HCT116 (cell line): Measurements from ENCODE around the gene FRK.

ENCODE experiments used
- CEBPB ChIP-seq: IDR thresholded peaks from 2 replicates; pipeline ENCODE4 v1.6.1; 2012; ENCODE audit warnings: low read depth
- EZH2 ChIP-seq: fragments of 200-600 bp; sonication (generic); IDR thresholded peaks from 2 replicates; pipeline ENCODE4 v1.6.1; 2017; ENCODE audit warnings: antibody characterized with exemption, mixed run types
- EZH2phosphoT487 ChIP-seq: fragments of 200-600 bp; IDR thresholded peaks from 2 replicates; pipeline ENCODE4 v1.6.1; 2018; ENCODE audit warnings: antibody characterized with exemption, borderline replicate concordance
- POLR2A ChIP-seq: IDR thresholded peaks from 2 replicates; pipeline ENCODE4 v1.7.0; 2011; ENCODE audit warnings: borderline replicate concordance; ENCODE audit not compliant: insufficient read depth, insufficient read length; ENCODE audit errors: extremely low read depth
- POLR2AphosphoS5 ChIP-seq: IDR thresholded peaks from 2 replicates; pipeline ENCODE4 v1.6.1; 2011; ENCODE audit warnings: mild to moderate bottlenecking, low read depth, low read length, moderate library complexity
- SP1 ChIP-seq: IDR thresholded peaks from 2 replicates; pipeline ENCODE4 v1.6.1; 2012; ENCODE audit warnings: low read depth
- ZFX ChIP-seq: fragments of 450-650 bp; IDR thresholded peaks from 2 replicates; pipeline ENCODE4 v1.6.1; 2017
- TF ChIP-seq, protein P1 (sequence below), 3 experiments: fragments of 200-600 bp in 1 of 3; sonication (generic) in 1 of 3; IDR thresholded peaks in 2 of 3; conservative IDR thresholded peaks in 1 of 3; 2 replicates each; pipeline ENCODE4 v1.5.1; 2012 to 2017; ENCODE audit warnings: low read depth in 2 of 3, low read length in 2 of 3, antibody characterized with exemption in 1 of 3, borderline replicate concordance in 1 of 3, control low read depth in 1 of 3, mild to moderate bottlenecking in 1 of 3, mixed read lengths in 1 of 3, mixed run types in 1 of 3, moderate library complexity in 1 of 3; ENCODE audit not compliant: insufficient read depth in 1 of 3
- TF ChIP-seq, protein P2 (sequence below): IDR thresholded peaks from 2 replicates; pipeline ENCODE4 v1.6.1; 2012
- TF ChIP-seq, protein P3 (sequence below): IDR thresholded peaks from 2 replicates; pipeline ENCODE4 v1.6.1; 2011; ENCODE audit warnings: mild to moderate bottlenecking, low read length, moderate library complexity; ENCODE audit not compliant: insufficient replicate concordance; ENCODE audit errors: extremely low read depth
- TF ChIP-seq, protein P4 (sequence below): IDR thresholded peaks from 2 replicates; pipeline ENCODE4 v1.6.1; 2012; ENCODE audit warnings: low read depth

DNA sequence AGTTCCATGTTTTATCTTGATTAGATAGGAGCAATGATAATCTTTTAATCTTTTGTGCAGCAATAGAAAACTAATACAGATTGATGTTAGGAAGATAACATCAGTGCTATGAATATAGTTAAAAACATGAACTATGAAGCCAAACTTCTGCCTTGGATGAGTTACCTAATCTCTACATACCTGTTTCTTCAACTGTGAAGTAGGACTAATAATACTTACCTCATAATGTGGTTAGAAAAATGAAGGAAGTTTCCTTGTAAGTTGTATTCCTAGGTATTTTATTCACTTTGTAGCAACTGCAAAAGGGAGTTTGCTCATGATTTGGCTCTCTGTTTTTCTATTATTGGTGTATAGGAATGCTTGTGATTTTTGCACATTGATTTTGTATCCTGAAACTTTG, 111.9 kb downstream of the FRK start:
- TF ChIP-seq EZH2phosphoT487: no peak
- TF ChIP-seq, protein P1, sequence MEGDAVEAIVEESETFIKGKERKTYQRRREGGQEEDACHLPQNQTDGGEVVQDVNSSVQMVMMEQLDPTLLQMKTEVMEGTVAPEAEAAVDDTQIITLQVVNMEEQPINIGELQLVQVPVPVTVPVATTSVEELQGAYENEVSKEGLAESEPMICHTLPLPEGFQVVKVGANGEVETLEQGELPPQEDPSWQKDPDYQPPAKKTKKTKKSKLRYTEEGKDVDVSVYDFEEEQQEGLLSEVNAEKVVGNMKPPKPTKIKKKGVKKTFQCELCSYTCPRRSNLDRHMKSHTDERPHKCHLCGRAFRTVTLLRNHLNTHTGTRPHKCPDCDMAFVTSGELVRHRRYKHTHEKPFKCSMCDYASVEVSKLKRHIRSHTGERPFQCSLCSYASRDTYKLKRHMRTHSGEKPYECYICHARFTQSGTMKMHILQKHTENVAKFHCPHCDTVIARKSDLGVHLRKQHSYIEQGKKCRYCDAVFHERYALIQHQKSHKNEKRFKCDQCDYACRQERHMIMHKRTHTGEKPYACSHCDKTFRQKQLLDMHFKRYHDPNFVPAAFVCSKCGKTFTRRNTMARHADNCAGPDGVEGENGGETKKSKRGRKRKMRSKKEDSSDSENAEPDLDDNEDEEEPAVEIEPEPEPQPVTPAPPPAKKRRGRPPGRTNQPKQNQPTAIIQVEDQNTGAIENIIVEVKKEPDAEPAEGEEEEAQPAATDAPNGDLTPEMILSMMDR (IDR thresholded peaks at IDR 0.05 in 2 of 3, conservative IDR thresholded peaks at IDR 0.05 in 1 of 3; ENCODE audit: borderline replicate concordance in 1 of 3, insufficient read depth in 1 of 3, low read depth in 2 of 3, low read length in 2 of 3): no peak
- TF ChIP-seq, protein P2, sequence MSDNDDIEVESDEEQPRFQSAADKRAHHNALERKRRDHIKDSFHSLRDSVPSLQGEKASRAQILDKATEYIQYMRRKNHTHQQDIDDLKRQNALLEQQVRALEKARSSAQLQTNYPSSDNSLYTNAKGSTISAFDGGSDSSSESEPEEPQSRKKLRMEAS: no peak
- no peak for TF ChIP-seq POLR2AphosphoS5
- no peak for TF ChIP-seq EZH2
- TF ChIP-seq POLR2A: no peak
- TF ChIP-seq SP1: no peak
- TF ChIP-seq, protein P3, sequence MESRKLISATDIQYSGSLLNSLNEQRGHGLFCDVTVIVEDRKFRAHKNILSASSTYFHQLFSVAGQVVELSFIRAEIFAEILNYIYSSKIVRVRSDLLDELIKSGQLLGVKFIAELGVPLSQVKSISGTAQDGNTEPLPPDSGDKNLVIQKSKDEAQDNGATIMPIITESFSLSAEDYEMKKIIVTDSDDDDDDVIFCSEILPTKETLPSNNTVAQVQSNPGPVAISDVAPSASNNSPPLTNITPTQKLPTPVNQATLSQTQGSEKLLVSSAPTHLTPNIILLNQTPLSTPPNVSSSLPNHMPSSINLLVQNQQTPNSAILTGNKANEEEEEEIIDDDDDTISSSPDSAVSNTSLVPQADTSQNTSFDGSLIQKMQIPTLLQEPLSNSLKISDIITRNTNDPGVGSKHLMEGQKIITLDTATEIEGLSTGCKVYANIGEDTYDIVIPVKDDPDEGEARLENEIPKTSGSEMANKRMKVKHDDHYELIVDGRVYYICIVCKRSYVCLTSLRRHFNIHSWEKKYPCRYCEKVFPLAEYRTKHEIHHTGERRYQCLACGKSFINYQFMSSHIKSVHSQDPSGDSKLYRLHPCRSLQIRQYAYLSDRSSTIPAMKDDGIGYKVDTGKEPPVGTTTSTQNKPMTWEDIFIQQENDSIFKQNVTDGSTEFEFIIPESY: no peak
- TF ChIP-seq, protein P4, sequence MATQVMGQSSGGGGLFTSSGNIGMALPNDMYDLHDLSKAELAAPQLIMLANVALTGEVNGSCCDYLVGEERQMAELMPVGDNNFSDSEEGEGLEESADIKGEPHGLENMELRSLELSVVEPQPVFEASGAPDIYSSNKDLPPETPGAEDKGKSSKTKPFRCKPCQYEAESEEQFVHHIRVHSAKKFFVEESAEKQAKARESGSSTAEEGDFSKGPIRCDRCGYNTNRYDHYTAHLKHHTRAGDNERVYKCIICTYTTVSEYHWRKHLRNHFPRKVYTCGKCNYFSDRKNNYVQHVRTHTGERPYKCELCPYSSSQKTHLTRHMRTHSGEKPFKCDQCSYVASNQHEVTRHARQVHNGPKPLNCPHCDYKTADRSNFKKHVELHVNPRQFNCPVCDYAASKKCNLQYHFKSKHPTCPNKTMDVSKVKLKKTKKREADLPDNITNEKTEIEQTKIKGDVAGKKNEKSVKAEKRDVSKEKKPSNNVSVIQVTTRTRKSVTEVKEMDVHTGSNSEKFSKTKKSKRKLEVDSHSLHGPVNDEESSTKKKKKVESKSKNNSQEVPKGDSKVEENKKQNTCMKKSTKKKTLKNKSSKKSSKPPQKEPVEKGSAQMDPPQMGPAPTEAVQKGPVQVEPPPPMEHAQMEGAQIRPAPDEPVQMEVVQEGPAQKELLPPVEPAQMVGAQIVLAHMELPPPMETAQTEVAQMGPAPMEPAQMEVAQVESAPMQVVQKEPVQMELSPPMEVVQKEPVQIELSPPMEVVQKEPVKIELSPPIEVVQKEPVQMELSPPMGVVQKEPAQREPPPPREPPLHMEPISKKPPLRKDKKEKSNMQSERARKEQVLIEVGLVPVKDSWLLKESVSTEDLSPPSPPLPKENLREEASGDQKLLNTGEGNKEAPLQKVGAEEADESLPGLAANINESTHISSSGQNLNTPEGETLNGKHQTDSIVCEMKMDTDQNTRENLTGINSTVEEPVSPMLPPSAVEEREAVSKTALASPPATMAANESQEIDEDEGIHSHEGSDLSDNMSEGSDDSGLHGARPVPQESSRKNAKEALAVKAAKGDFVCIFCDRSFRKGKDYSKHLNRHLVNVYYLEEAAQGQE: no peak
- TF ChIP-seq ZFX: no peak
- TF ChIP-seq CEBPB: no peak
